Skeletal muscle cell (primary cell): ENCODE results near the gene ADIRF.
"Not testable (repeated sequence)": the region's sequence is repeated elsewhere in the genome, so short reads cannot be mapped to it uniquely, and the experiment has no call there.

ENCODE experiments used
- DNase-seq: peaks from one replicate; pipeline ENCODE4 v3.0.0-alpha.2; 2010; ENCODE audit warnings: low read depth
- H3K4me3 ChIP-seq: 2 replicates; pipeline ENCODE4 v1.5.1; 2011; ENCODE audit warnings: low read depth, mild to moderate bottlenecking, control low read depth, low read length, moderate library complexity

The ADIRF gene

GRCh38 chr10:86968271-86968993 lies at the start of gene ADIRF:
Gene ADIRF, plus strand, starts transcription at chr10:86968482. Its CDS starts 63 bp downstream, at chr10:86968545.
- H3K4me3 ChIP-seq, result peak within 1 kb of the TSS; percentile 30
- no peak for DNase-seq

GRCh38 chr10:86922553-86922961 lies 45.7 kb upstream of the ADIRF start:
- DNase-seq, result no peak
- no peak overlapping the region for H3K4me3 ChIP-seq

DNA sequence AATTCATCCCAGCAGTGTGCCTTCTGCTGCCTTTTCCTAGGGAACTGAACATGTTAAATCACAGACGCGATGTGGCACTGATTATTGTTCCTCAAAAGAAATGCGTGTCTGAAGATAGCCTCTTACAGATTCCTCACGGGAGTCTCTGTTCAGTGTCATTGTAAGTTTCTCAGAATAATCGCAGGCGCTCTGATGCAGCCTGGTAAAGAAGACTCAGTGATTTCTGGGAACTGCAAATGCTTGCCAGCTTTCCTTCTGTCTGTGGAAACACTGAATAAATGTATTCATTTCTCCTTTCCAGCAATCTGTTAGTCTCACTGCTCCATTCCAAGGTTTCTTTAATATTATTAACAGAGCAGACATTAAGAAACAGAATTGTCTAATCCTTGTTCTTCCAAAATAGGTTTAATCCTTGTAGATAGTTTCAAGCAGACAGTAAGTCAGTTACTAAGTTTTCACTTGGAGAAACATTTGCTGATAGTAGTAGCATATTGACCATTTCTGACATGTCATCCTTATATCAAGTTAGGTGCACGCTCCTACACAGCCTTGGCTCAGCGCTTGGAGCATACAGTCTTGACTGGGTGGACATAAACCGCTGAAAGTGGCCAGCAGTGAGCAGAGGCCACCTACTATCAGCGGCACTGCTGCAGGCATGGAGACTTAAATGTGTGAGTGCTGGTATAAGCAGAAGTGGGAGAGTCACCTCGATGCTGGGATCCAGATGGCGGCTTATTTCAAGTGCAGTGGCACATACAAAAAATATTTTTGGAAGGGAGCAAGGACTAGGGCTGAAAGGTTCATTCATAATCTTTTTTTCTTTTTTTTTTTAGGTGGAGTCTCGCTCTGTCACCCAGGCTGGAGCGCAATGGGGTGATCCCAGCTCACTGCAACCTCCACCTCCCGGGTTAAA lies 38.6 kb upstream of the ADIRF start:
- no peak for DNase-seq
- no peak overlapping the region for H3K4me3 ChIP-seq

GRCh38 chr10:86931872-86932271 lies 36.4 kb upstream of the ADIRF start:
- no peak overlapping the region for H3K4me3 ChIP-seq
- peak; percentile 75 for DNase-seq

GRCh38 chr10:86932674-86933073 lies 35.6 kb upstream of the ADIRF start:
- no peak overlapping the region for H3K4me3 ChIP-seq
- DNase-seq, result no peak

DNA sequence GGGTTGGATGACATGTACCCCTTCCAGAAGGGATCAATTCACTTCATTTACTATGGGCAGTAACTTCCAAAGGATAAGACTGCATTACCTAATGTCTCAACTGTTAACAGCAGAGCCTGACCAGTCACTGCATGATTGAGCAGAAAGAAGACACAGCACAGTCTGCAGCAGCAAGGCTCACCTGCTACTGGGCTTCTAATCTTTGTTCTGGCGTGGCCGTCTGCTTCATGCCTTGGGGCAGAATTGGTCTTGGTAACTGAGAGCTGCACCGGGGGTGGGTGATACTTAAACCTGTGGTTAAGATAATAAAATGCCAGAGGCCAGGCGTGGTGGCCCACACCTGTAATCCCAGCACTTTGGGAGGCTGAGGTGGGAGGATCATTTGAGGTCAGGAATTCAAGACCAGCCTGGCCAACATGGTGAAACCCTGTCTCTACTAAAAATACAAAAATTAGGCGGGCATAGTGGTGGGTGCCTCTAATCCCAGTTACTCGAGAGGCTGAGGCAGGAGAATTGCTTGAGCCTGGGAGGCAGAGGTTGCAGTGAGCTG lies 34.0 kb upstream of the ADIRF start:
- DNase-seq, H3K4me3 ChIP-seq: not testable (repeated sequence)

DNA sequence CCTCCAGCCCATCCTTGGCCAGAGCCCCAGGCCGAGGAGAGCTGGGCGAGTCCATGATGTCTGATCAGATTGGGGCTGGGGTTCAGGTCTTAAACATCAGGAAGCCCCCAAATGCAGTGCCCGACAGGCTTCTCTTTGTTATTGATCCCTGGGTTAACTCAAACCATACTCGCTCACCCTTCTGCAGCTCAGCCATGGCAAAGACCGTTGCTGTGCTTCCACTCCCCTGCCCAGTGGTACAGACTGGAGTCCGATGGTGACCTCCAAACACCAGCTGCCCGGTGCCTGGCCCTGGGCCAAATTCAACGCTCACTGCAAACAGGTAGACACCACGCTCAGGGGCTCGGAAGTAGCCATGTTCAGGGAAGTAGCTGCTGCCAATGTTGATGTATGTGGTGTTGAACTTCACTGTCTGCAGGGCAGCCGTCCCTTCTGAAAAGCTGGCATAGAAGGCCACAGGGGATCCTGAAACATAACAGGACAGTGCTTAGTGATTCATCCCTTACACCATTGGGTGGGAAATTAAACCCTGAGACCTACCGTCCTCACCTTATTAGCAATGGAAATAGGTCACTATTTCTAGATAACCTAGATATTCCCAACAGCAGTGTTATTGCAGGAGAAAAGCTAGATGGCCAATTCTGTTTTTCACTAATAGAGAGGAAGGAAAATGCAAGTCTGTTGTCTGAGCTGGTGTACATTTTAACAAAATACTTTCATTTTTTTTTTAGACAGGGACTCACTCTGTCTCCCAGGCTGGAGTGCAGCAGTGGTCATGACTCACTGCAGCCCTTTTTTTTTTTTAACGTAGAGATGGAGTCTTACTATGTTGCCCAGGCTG lies 31.4 kb upstream of the ADIRF start:
- no peak overlapping the region for H3K4me3 ChIP-seq
- no peak for DNase-seq

- no peak for DNase-seq
- no peak overlapping the region for H3K4me3 ChIP-seq
Measured at GRCh38 chr10:86937502-86938154, 30.7 kb upstream of the ADIRF start.

DNA sequence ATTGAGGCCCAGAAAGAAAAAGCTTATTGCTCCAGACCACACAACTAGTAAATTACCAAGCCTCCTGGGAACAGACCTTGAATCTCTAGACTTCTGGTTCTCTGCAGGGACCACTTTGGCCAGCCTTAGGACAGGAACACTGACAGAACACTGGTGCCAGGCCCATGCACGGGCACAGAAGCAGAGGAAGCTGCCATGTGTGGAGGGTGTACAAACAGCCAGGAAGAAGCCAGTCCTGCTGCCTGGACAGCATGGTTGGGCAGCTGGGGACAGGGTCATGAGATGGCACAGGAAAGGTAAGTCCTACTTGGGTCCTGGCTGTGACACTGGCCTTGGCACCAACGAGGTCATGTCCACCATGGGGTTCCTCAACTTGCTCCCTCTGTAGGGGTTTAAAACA lies 30.0 kb upstream of the ADIRF start:
- no peak for DNase-seq
- no peak overlapping the region for H3K4me3 ChIP-seq

DNA sequence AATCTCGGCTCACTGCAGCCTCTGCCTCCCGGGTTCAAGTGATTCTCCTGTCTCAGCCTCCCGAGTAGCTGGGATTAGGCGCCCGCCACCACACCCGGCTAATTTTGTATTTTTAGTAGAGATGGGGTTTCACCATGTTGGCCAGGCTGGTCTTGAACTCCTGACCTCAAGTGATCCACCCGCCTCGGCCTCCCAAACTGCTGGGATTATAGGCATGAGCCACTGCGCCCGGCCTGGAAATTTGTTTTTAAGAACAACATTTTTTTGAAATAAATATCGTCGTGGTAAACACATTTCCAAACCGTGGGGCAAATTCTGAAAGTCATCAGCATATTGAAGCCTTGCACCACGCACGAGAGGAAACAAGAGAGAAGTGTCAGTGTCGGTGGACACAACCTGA lies 28.2 kb upstream of the ADIRF start:
- not testable (repeated sequence) for DNase-seq, H3K4me3 ChIP-seq

- no peak overlapping the region for H3K4me3 ChIP-seq
- no peak for DNase-seq
Measured at GRCh38 chr10:86940677-86941076, 27.6 kb upstream of the ADIRF start.

DNA sequence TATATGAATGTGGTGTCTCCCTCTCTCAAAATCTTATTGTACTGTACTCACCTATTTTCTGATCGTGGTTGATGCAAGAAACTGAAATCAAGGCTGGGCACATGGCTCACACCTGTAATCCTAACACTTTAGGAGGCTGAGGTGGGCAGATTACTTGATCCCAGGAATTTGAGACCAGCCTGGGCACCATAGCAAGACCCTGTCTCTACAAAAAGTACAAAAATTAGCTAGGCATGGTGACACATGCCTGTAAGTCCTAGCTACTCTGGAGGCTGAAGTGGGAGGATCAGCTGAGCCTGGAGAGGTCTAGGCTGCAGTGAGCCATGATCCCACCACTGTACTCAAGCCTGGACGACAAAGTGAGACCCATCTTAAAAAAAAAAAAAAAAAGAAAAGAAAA lies 26.9 kb upstream of the ADIRF start:
- DNase-seq, result no peak
- no peak overlapping the region for H3K4me3 ChIP-seq

- H3K4me3 ChIP-seq, result no peak overlapping the region
- no peak for DNase-seq
Measured at GRCh38 chr10:86941991-86942421, 26.3 kb upstream of the ADIRF start.

DNA sequence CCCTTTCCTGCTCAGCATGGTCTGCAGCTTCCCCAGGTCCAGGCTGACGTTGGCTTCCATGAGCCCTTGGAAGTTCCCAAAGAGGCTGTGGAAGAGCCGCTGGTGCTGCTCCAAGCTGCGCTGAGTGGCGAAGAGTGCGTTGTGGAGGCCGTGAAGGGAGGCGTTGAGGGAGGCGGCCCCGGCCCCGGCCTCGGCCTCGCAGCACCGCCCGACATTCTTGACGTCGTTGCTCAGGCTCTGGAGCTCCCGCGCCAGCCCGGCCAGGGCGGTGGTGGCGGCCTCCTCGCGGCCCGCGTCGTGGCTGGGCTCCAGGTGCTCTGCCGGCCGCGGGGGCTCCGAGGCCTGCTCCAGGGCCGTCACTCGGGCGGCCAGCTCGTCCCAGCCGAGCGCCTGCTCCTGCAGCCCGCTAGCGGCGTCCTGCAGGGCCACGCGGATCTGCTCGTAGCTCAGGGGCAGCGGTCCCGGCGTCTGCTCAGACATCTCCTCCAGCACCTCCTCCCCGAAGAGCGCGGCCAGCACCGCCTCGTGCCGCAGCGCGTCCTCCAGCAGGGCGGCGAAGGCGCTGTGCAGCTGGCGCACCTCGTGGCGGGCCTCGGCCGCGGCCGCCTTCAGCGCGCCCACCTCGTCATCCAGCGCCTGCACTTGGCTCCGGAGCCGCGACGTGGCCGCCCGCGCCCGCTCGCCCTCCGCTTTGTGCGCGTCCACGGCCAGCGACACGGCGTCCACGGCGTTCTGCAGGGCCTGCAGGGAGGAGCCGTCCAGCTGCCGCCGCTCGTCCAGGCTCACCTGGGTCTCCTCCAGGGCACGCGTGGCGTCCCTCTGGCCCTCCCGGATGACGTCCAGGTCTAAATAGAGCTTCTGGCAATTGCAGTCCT lies 25.6 kb upstream of the ADIRF start:
- no peak overlapping the region for H3K4me3 ChIP-seq

GRCh38 chr10:86943316-86944030 lies 24.8 kb upstream of the ADIRF start:
- DNase-seq, result no peak
- no peak overlapping the region for H3K4me3 ChIP-seq

More for the DNA sequence above, 25.6 kb upstream of the ADIRF start:
- DNase-seq, result no peak

DNA sequence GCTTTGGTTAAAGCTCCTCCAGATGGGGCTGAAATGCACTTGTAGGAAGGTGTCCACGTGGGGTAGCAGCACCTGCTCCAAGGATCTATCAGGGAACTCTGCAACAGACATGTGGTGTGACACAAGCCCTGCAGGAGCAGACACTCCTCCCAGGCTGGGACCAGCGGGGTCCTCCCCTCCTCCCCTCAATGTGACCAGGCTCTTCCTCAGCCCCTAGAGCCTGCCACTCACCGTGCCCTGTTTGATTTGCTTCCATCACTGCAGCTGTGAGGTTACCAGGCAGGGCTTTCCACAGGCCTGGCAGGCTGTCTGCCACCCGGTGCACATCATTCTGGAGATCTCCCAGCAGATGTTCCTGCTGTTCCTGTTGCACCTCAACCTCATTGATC lies 24.3 kb upstream of the ADIRF start:
- H3K4me3 ChIP-seq, result no peak overlapping the region
- DNase-seq, result no peak

DNA sequence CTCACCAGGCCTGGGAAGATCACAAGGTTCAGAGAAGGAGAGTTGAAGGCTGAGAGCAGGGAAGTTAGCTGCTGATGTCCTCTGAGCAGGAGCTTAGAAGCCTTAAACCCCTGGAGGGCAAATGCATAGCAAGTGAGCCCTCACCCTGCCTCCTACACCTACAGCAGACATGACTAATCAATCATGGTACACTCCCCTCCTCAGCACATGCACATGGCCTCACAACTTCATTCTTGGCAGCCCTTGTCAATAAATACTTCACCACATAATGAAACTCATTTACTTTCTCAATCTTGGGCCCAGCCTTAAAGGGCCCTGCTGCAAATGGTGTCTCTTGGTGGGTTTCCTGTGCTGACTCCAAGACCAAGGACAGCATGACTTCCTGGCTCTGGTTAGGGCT lies 23.8 kb upstream of the ADIRF start:
- DNase-seq, result no peak
- no peak overlapping the region for H3K4me3 ChIP-seq
